Effector memory CD4-positive, alpha-beta T cell (primary cell): ENCODE data around the gene SNAPC2.

Source experiments
- DNase-seq, 3 donors: peaks; one replicate each; pipeline ENCODE4 v3.0.0-alpha.2; 2020
- H3K27ac ChIP-seq: 2 replicates; pipeline ENCODE4 v1.7.0; 2013; ENCODE audit warnings: mild to moderate bottlenecking, low read length, moderate library complexity; ENCODE audit not compliant: insufficient read depth, poor library complexity, severe bottlenecking
- H3K27me3 ChIP-seq: replicated peaks from 2 replicates; pipeline ENCODE4 v1.7.0; 2013; ENCODE audit warnings: mild to moderate bottlenecking, low read length; ENCODE audit not compliant: insufficient read depth, control insufficient read depth, poor library complexity, severe bottlenecking
- H3K36me3 ChIP-seq: 2 replicates; pipeline ENCODE4 v1.7.0; 2013; ENCODE audit warnings: mild to moderate bottlenecking, low read length, moderate library complexity; ENCODE audit not compliant: control insufficient read depth, insufficient read depth
- H3K4me1 ChIP-seq: 2 replicates; pipeline ENCODE4 v1.7.0; 2013; ENCODE audit warnings: low read length, mild to moderate bottlenecking; ENCODE audit not compliant: control insufficient read depth, insufficient read depth, poor library complexity, severe bottlenecking
- H3K4me3 ChIP-seq: 2 replicates; pipeline ENCODE4 v1.7.0; 2013; ENCODE audit warnings: low read length, low read depth, mild to moderate bottlenecking; ENCODE audit not compliant: insufficient read depth, poor library complexity, severe bottlenecking
- H3K9me3 ChIP-seq: 2 replicates; pipeline ENCODE4 v1.7.0; 2013; ENCODE audit warnings: mild to moderate bottlenecking, low read length, moderate library complexity; ENCODE audit not compliant: control insufficient read depth
- total RNA-seq, 3 donors: gene quantifications; one replicate each; lab custom pipeline; 2026; lab: John Stamatoyannopoulos, UW

SNAPC2 gene
- total RNA-seq = 10.1 to 11.5 (median 11.4) reads per million in 3 donors

GRCh38 chr19:7919610-7920518 lies at the start of gene SNAPC2:
SNAPC2 (plus strand) TSS chr19:7920338; CDS start chr19:7920367, 29 bp downstream.
- H3K36me3 ChIP-seq = peaks cover 15% of the 10 kb centered on the region
- no peaks in the 10 kb centered on the region for H3K9me3 ChIP-seq
- peak within 1 kb of the TSS; percentile 90 for H3K4me3 ChIP-seq
- H3K4me1 ChIP-seq = peaks cover 47% of the 10 kb centered on the region
- H3K27me3 ChIP-seq = peaks cover 31% of the 10 kb centered on the region
- peak within 1 kb of the TSS; percentile 72 for H3K27ac ChIP-seq
- peak; percentile 92 to 94 (median 93) for DNase-seq

GRCh38 chr19:7870571-7871436 lies 49.3 kb upstream of the SNAPC2 start:
- Histone ChIP-seq H3K36me3 (no peaks in the 10 kb centered on the region), H3K4me3 (no peak overlapping the region), H3K9me3 (no peaks in the 10 kb centered on the region), H3K27me3 (peaks cover 19% of the 10 kb centered on the region), H3K27ac (no peak overlapping the region), H3K4me1 (peaks cover 46% of the 10 kb centered on the region)
- DNase-seq = peak; percentile 30 to 48 (median 38)

GRCh38 chr19:7871437-7872305 lies 48.5 kb upstream of the SNAPC2 start:
- Histone ChIP-seq H3K27ac (no peak overlapping the region), H3K4me1 (peaks cover 46% of the 10 kb centered on the region), H3K36me3 (no peaks in the 10 kb centered on the region), H3K27me3 (peaks cover 19% of the 10 kb centered on the region), H3K9me3 (no peaks in the 10 kb centered on the region), H3K4me3 (no peak overlapping the region)
- peak; percentile 71 to 86 (median 81) for DNase-seq

- peaks cover 46% of the 10 kb centered on the region for H3K4me1 ChIP-seq
- H3K4me3 ChIP-seq = no peak overlapping the region
- no peaks in the 10 kb centered on the region for H3K9me3 ChIP-seq
- peaks cover 19% of the 10 kb centered on the region for H3K27me3 ChIP-seq
- no peaks in the 10 kb centered on the region for H3K36me3 ChIP-seq
- H3K27ac ChIP-seq = no peak overlapping the region
- no peak for DNase-seq
Measured at GRCh38 chr19:7872306-7873204, 47.6 kb upstream of the SNAPC2 start.

GRCh38 chr19:7873304-7874075 lies 46.6 kb upstream of the SNAPC2 start:
- H3K36me3 ChIP-seq = no peaks in the 10 kb centered on the region
- peaks cover 19% of the 10 kb centered on the region for H3K27me3 ChIP-seq
- peaks cover 44% of the 10 kb centered on the region for H3K4me1 ChIP-seq
- no peak for DNase-seq
- H3K4me3 ChIP-seq = peak overlapping the region; percentile 35
- no peaks in the 10 kb centered on the region for H3K9me3 ChIP-seq
- H3K27ac ChIP-seq = no peak overlapping the region

GRCh38 chr19:7874076-7874896 lies 45.9 kb upstream of the SNAPC2 start, which contains the start of gene PRR36:
PRR36 (minus strand) TSS chr19:7874390; CDS start chr19:7873689, 701 bp downstream.
- Histone ChIP-seq H3K27me3 (peaks cover 19% of the 10 kb centered on the region), H3K27ac (no peak within 1 kb of the TSS), H3K9me3 (no peaks in the 10 kb centered on the region), H3K4me1 (peaks cover 39% of the 10 kb centered on the region), H3K4me3 (peak within 1 kb of the TSS; percentile 35), H3K36me3 (no peaks in the 10 kb centered on the region)
- DNase-seq = no peak

GRCh38 chr19:7874897-7875273 lies 45.3 kb upstream of the SNAPC2 start:
- Histone ChIP-seq H3K27me3 (peaks cover 19% of the 10 kb centered on the region), H3K27ac (no peak overlapping the region), H3K4me3 (peak overlapping the region; percentile 32), H3K4me1 (peaks cover 34% of the 10 kb centered on the region), H3K9me3 (no peaks in the 10 kb centered on the region), H3K36me3 (no peaks in the 10 kb centered on the region)
- DNase-seq = no peak
